BJ (cell line): ENCODE results near the gene PHYH. TPM values are rescaled to one million over a fixed set of nuclear protein-coding genes. Genes with fewer than 3 reads are reported as not detected.

Experiments
- CTCF ChIA-PET: fragments of 350-600 bp; formaldehyde crosslinking; extraction: SDS; loops from one replicate; lab custom pipeline; 2021; ENCODE audit warnings: antibody characterized with exemption, inconsistent platforms; lab: Yijun Ruan, JAX
- POLR2A ChIA-PET: fragments of 300-600 bp; sonication (Branson Sonifier 250); formaldehyde crosslinking; extraction: SDS; loops from one replicate; lab custom pipeline; 2021; ENCODE audit warnings: antibody characterized with exemption; lab: Charles Lee
- DNase-seq: peaks from one replicate; pipeline ENCODE4 v3.0.0-alpha.2; 2011; ENCODE audit warnings: low read depth
- H3K27me3 ChIP-seq: 2 replicates; pipeline ENCODE4 v1.6.0; 2011; ENCODE audit warnings: low read length; ENCODE audit not compliant: control insufficient read depth, insufficient read depth
- H3K36me3 ChIP-seq: 2 replicates; pipeline ENCODE4 v1.5.1; 2011; ENCODE audit warnings: low read length; ENCODE audit not compliant: control insufficient read depth, insufficient read depth
- H3K4me3 ChIP-seq: 2 replicates; pipeline ENCODE4 v1.5.1; 2011; ENCODE audit warnings: low read depth, mild to moderate bottlenecking, control low read depth, low read length
- CTCF ChIP-seq: IDR thresholded peaks from 2 replicates; pipeline ENCODE4 v1.5.1; 2011; ENCODE audit warnings: low read depth, mild to moderate bottlenecking, control low read depth, inconsistent platforms, low read length, moderate library complexity; ENCODE audit not compliant: insufficient read depth
- polyA plus RNA-seq: library from polyadenylated mRNA; depleted of rRNA; stranded (reverse); fragments of >200 nt; gene quantifications from 2 replicates; pipeline ENCODE4 v1.2.3, GENCODE V29; 2011

PHYH gene
- polyA plus RNA-seq, 1 experiment: 7.1 TPM

- no peak for TF ChIP-seq CTCF
- CTCF ChIA-PET: interaction anchor here (1.3 kb wide), 1 partner anchor 31 kb away, joined by 6 read pairs; no protein-coding TSS in a partner anchor
- DNase-seq: no peak
- Histone ChIP-seq H3K36me3 (no peaks in the 10 kb centered on the region), H3K4me3 (no peak overlapping the region), H3K27me3 (no peaks in the 10 kb centered on the region)
- POLR2A ChIA-PET: no interaction called here
Observed at GRCh38 chr10:13270877-13271551, 28.9 kb downstream of the PHYH start.

- H3K4me3 ChIP-seq: no peak overlapping the region
- CTCF ChIA-PET: interaction anchor here (1.6 kb wide), 1 partner anchor 31 kb away, joined by 3 read pairs; the partner anchor contains the start of gene PHYH
- DNase-seq: no peak
- H3K36me3 ChIP-seq: no peaks in the 10 kb centered on the region
- POLR2A ChIA-PET: no interaction called here
- TF ChIP-seq CTCF: no peak
- no peaks in the 10 kb centered on the region for H3K27me3 ChIP-seq
Observed at GRCh38 chr10:13268841-13269240, 31.0 kb downstream of the PHYH start.

- no peak for DNase-seq
- POLR2A ChIA-PET: no interaction called here
- H3K36me3 ChIP-seq: no peaks in the 10 kb centered on the region
Observed at GRCh38 chr10:13268310-13268709, 31.6 kb downstream of the PHYH start.

GRCh38 chr10:13263591-13263990 lies 36.3 kb downstream of the PHYH start:
- TF ChIP-seq CTCF: no peak
- Histone ChIP-seq H3K27me3 (no peaks in the 10 kb centered on the region; the same call in 1 of the 2 replicates), H3K36me3 (no peaks in the 10 kb centered on the region), H3K4me3 (no peak overlapping the region)
- CTCF ChIA-PET: no interaction called here
- no peak for DNase-seq
- POLR2A ChIA-PET: no interaction called here

More at GRCh38 chr10:13268310-13268709, 31.6 kb downstream of the PHYH start:
- no peak for TF ChIP-seq CTCF
- Histone ChIP-seq H3K4me3 (no peak overlapping the region), H3K27me3 (no peaks in the 10 kb centered on the region; the same call in 1 of the 2 replicates)
- CTCF ChIA-PET: interaction anchor here (1.6 kb wide), 1 partner anchor 32 kb away, joined by 3 read pairs; the partner anchor contains the start of gene PHYH

- Histone ChIP-seq H3K4me3 (no peak overlapping the region), H3K36me3 (no peaks in the 10 kb centered on the region), H3K27me3 (no peaks in the 10 kb centered on the region; the same call in 1 of the 2 replicates)
- POLR2A ChIA-PET: no interaction called here
- no peak for DNase-seq
- no peak for TF ChIP-seq CTCF
- CTCF ChIA-PET: no interaction called here
Observed at GRCh38 chr10:13262433-13262832, 37.4 kb downstream of the PHYH start.
